A549 (cell line): Measurements from ENCODE around the gene LRCH1. TPM values are rescaled to one million over a fixed set of nuclear protein-coding genes. Genes with fewer than 3 reads are reported as not detected.
A peak's percentile ranks its signal among the peaks of the same experiment; 100 is the strongest.

Source experiments
- ATAC-seq, 2 experiments: fragments of 200-7000 bp in 1 of 2; fragments of >200 bp in 1 of 2; cut with Nextera tagmentation in 1 of 2; cut with Tn5 transposase in 1 of 2; 3 replicates each; pipeline versions ENCODE4 v1.8.0 to v1.9.1; 2018 to 2020; ENCODE audit warnings: mild to moderate bottlenecking in 1 of 2, moderate library complexity in 1 of 2
- CTCF ChIA-PET: fragments of 300-600 bp; sonication (Branson Sonifier 250); formaldehyde crosslinking; extraction: SDS; loops from one replicate; lab custom pipeline; 2021; ENCODE audit warnings: antibody characterized with exemption, inconsistent platforms; lab: Yijun Ruan, JAX
- POLR2A ChIA-PET: fragments of 350-600 bp; formaldehyde crosslinking; extraction: SDS; loops from one replicate; lab custom pipeline; 2021; ENCODE audit warnings: antibody characterized with exemption, inconsistent platforms; lab: Yijun Ruan, JAX
- DNase-seq, 2 experiments: peaks; one replicate each; pipeline versions ENCODE4 v3.0.0 to v3.0.0-alpha.2; 2011 to 2016; ENCODE audit warnings: low read depth in 1 of 2, low spot score in 1 of 2
- FAIRE-seq: peaks from 2 replicates; lab custom pipeline; 2011; peaks lifted over from hg19 to GRCh38; lab: Jason Lieb, UNC
- H3K27ac ChIP-seq, 2 experiments: fragments of >200 bp; sonication (Bioruptor Twin); formaldehyde crosslinking; 3 replicates each; pipeline ENCODE4 v1.5.1; 2016 to 2017
- H3K4me1 ChIP-seq: fragments of >200 bp; sonication (Bioruptor Twin); formaldehyde crosslinking; 3 replicates; pipeline ENCODE4 v1.6.1; 2016
- H3K4me2 ChIP-seq: fragments of >200 bp; sonication (Bioruptor Twin); formaldehyde crosslinking; 3 replicates; pipeline ENCODE4 v1.6.1; 2016
- H3K4me3 ChIP-seq: fragments of >200 bp; sonication (Bioruptor Twin); formaldehyde crosslinking; 3 replicates; pipeline ENCODE4 v1.5.1; 2016
- H3K9me3 ChIP-seq: fragments of >200 bp; sonication (Bioruptor Twin); formaldehyde crosslinking; 3 replicates; pipeline ENCODE4 v1.6.1; 2016
- ATOH8 ChIP-seq: fragments of 250-450 bp; sonication (Bioruptor Pico); IDR thresholded peaks from 2 replicates; pipeline ENCODE4 v1.5.0; 2020; ENCODE audit warnings: low read depth, mild to moderate bottlenecking, moderate library complexity
- CBX2 ChIP-seq: fragments of 200-600 bp; sonication (generic); IDR thresholded peaks from 2 replicates; pipeline ENCODE4 v1.6.1; 2016; ENCODE audit warnings: low read depth, mild to moderate bottlenecking, borderline replicate concordance
- CBX8 ChIP-seq: fragments of 200-600 bp; sonication (generic); IDR thresholded peaks from 2 replicates; pipeline ENCODE4 v1.6.1; 2016
- CHD4 ChIP-seq: fragments of 200-600 bp; sonication (generic); IDR thresholded peaks from 2 replicates; pipeline ENCODE4 v1.6.1; 2016; ENCODE audit warnings: antibody characterized with exemption, mild to moderate bottlenecking, borderline replicate concordance
- CTCF ChIP-seq: fragments of >200 bp; sonication (Bioruptor Twin); formaldehyde crosslinking; IDR thresholded peaks from 3 replicates; pipeline ENCODE4 v1.5.1; 2016
- E2F6 ChIP-seq: IDR thresholded peaks from 2 replicates; pipeline ENCODE4 v1.6.1; 2012; ENCODE audit warnings: low read depth, borderline replicate concordance
- EHF ChIP-seq: fragments of 250-450 bp; sonication (Bioruptor Pico); IDR thresholded peaks from 2 replicates; pipeline ENCODE4 v1.5.0; 2020; ENCODE audit warnings: mild to moderate bottlenecking
- FOSB ChIP-seq: fragments of 250-450 bp; sonication (Bioruptor Pico); IDR thresholded peaks from 2 replicates; pipeline ENCODE4 v1.5.0; 2020; ENCODE audit warnings: mild to moderate bottlenecking, moderate library complexity
- FOSL2 ChIP-seq, 2 experiments: fragments of 450-650 bp in 1 of 2; fragments of >200 bp in 1 of 2; sonication (Bioruptor Twin) in 1 of 2; formaldehyde crosslinking; IDR thresholded peaks; 2 replicates each; pipeline versions ENCODE4 v1.5.0 to v1.6.1; 2016 to 2020; ENCODE audit warnings: mild to moderate bottlenecking in 1 of 2, moderate library complexity in 1 of 2
- FOXS1 ChIP-seq: fragments of 250-450 bp; sonication (Bioruptor Pico); IDR thresholded peaks from 2 replicates; pipeline ENCODE4 v1.5.0; 2020; ENCODE audit warnings: mild to moderate bottlenecking, moderate library complexity
- HDAC2 ChIP-seq: fragments of 200-600 bp; sonication (generic); IDR thresholded peaks from 2 replicates; pipeline ENCODE4 v1.6.1; 2016
- HOXB13 ChIP-seq: fragments of 250-450 bp; sonication (Bioruptor Pico); IDR thresholded peaks from 2 replicates; pipeline ENCODE4 v1.5.0; 2020; ENCODE audit warnings: low read depth, mild to moderate bottlenecking, moderate library complexity
- HOXB5 ChIP-seq: fragments of 250-450 bp; sonication (Bioruptor Pico); IDR thresholded peaks from 2 replicates; pipeline ENCODE4 v1.5.0; 2020; ENCODE audit warnings: mild to moderate bottlenecking, moderate library complexity
- JUN ChIP-seq, 2 experiments: fragments of >200 bp; sonication (Bioruptor Twin); formaldehyde crosslinking; IDR thresholded peaks; 2 replicates in 1 of 2; 3 replicates in 1 of 2; pipeline ENCODE4 v1.6.1; 2016 to 2017
- JUNB ChIP-seq: fragments of >200 bp; sonication (Bioruptor Twin); formaldehyde crosslinking; IDR thresholded peaks from 2 replicates; pipeline ENCODE4 v1.6.1; 2016
- MAX ChIP-seq: IDR thresholded peaks from 2 replicates; pipeline ENCODE4 v1.6.1; 2012
- PHF8 ChIP-seq: fragments of 200-600 bp; sonication (generic); IDR thresholded peaks from 2 replicates; pipeline ENCODE4 v1.6.1; 2016; ENCODE audit warnings: low read depth, mild to moderate bottlenecking, antibody characterized with exemption, moderate library complexity, borderline replicate concordance
- POLR2AphosphoS2 ChIP-seq: conservative IDR thresholded peaks from 2 replicates; pipeline ENCODE4 v1.6.1; 2012; ENCODE audit warnings: low read length, improper control_type of control experiment, inconsistent platforms
- RAD21 ChIP-seq, 2 experiments: fragments of >200 bp in 1 of 2; sonication (Bioruptor Twin) in 1 of 2; formaldehyde crosslinking in 1 of 2; IDR thresholded peaks in 1 of 2; conservative IDR thresholded peaks in 1 of 2; 2 replicates in 1 of 2; 3 replicates in 1 of 2; pipeline ENCODE4 v1.6.1; 2012 to 2018; ENCODE audit warnings: inconsistent platforms in 1 of 2
- RFX5 ChIP-seq: fragments of 450-650 bp; IDR thresholded peaks from 2 replicates; pipeline ENCODE4 v1.7.1; 2014; ENCODE audit warnings: antibody characterized with exemption, mild to moderate bottlenecking, moderate library complexity
- SMC3 ChIP-seq: fragments of >200 bp; sonication (Bioruptor Twin); formaldehyde crosslinking; IDR thresholded peaks from 3 replicates; pipeline ENCODE4 v1.6.1; 2018; ENCODE audit warnings: inconsistent platforms
- TFCP2L1 ChIP-seq: fragments of 250-450 bp; sonication (Bioruptor Pico); IDR thresholded peaks from 2 replicates; pipeline ENCODE4 v1.5.0; 2021; ENCODE audit warnings: mild to moderate bottlenecking
- TP53 ChIP-seq: fragments of 250-450 bp; sonication (Bioruptor Pico); IDR thresholded peaks from 2 replicates; pipeline ENCODE4 v1.5.0; 2021; ENCODE audit warnings: mild to moderate bottlenecking, moderate library complexity
- ZC3H11A ChIP-seq: fragments of 450-650 bp; IDR thresholded peaks from 2 replicates; pipeline ENCODE4 v1.6.1; 2014; ENCODE audit warnings: antibody characterized with exemption, mild to moderate bottlenecking
- ZFP36 ChIP-seq: fragments of 450-650 bp; IDR thresholded peaks from 2 replicates; pipeline ENCODE4 v1.6.1; 2014; ENCODE audit warnings: borderline replicate concordance; ENCODE audit not compliant: partially characterized antibody
- ZSCAN20 ChIP-seq: fragments of 250-450 bp; sonication (Bioruptor Pico); IDR thresholded peaks from 2 replicates; pipeline ENCODE4 v1.8.0; 2022; ENCODE audit warnings: mild to moderate bottlenecking, moderate library complexity
- WGBS: methylation state at CpG from one replicate; pipeline ENCODE4 v1.1.6; 2017; ENCODE audit errors: missing lambda C conversion rate; 5-methylcytosine and 5-hydroxymethylcytosine counted together
- polyA plus RNA-seq, 4 experiments: library from polyadenylated mRNA; depleted of rRNA in 3 of 4; stranded (reverse); fragments of >200 nt; fragmentation: RNase III in 1 of 4; extraction: RNeasy Plus Mini Kit Qiagen cat#74134 plus additional on column Dnase treatment in 1 of 4; gene quantifications; 2 replicates in 3 of 4; 3 replicates in 1 of 4; pipeline ENCODE4 v1.2.3, GENCODE V29; 2011 to 2017

LRCH1 gene
- polyA plus RNA-seq, 2 of the 4 experiments (the other 2 are of a cell fraction), result 8.5 to 16.4 TPM

- FAIRE-seq (no peak), DNase-seq (no peak), ATAC-seq (no peak)
- 41% methylated on average over 2 of the region's 2 CpGs for WGBS
- ChIA-PET CTCF (interaction anchor here (1.5 to 6.6 kb wide), 2 partner anchors 166 to 169 kb away, joined by 4 to 63 read pairs; partner anchors contain the start of gene LRCH1), POLR2A (no interaction called here)
- Histone ChIP-seq H3K4me3 (no peak overlapping the region), H3K27ac (no peak overlapping the region), H3K4me1 (peaks cover 13% of the 10 kb centered on the region; the same call in 2 of the 3 replicates), H3K4me2 (no peak overlapping the region), H3K9me3 (no peaks in the 10 kb centered on the region)
- TF ChIP-seq FOSB (CRISPR knock-in tag), result no peak
- no peak for TF ChIP-seq PHF8
- TF ChIP-seq MAX, result no peak
- TF ChIP-seq JUN (IDR thresholded peaks at IDR 0.05), result no peak
- TF ChIP-seq ZC3H11A, result no peak
- no peak for TF ChIP-seq HOXB13 (CRISPR knock-in tag)
- no peak for TF ChIP-seq JUNB
- TF ChIP-seq CBX2, result no peak
- TF ChIP-seq CBX8, result no peak
- no peak for TF ChIP-seq FOSL2 (IDR thresholded peaks at IDR 0.05)
- no peak for TF ChIP-seq FOSL2 (CRISPR knock-in tag; IDR thresholded peaks at IDR 0.05)
- TF ChIP-seq POLR2AphosphoS2, result no peak
- TF ChIP-seq EHF, result no peak
- no peak for TF ChIP-seq E2F6
- TF ChIP-seq TP53 (CRISPR knock-in tag), result no peak
- TF ChIP-seq CHD4, result no peak
- TF ChIP-seq TFCP2L1 (CRISPR knock-in tag), result no peak
- TF ChIP-seq ZSCAN20 (CRISPR knock-in tag), result no peak
- TF ChIP-seq ZFP36, result no peak
Measured at GRCh38 chr13:46717856-46718255, 164.9 kb downstream of the LRCH1 start.

- TF ChIP-seq FOSL2 (IDR thresholded peaks at IDR 0.05), result no peak
- no peak for TF ChIP-seq FOSL2 (CRISPR knock-in tag; IDR thresholded peaks at IDR 0.05)
- no peak for TF ChIP-seq RFX5
- no peaks in the 10 kb centered on the region for H3K9me3 ChIP-seq
- H3K4me2 ChIP-seq, result no peak overlapping the region
- FAIRE-seq (no peak), DNase-seq (no peak), ATAC-seq (no peak)
- ChIA-PET CTCF (interaction anchor here (1.0 to 6.6 kb wide), 9 partner anchors 11 to 229 kb away, joined by 3 to 63 read pairs (median 14); partner anchors contain the start of gene LRCH1), POLR2A (no interaction called here)
- H3K4me1 ChIP-seq, result peaks cover 13% of the 10 kb centered on the region; the same call in 2 of the 3 replicates
- no peak overlapping the region for H3K4me3 ChIP-seq
- no peak overlapping the region for H3K27ac ChIP-seq
- 96% methylated on average over 8 of the region's 8 CpGs for WGBS
Measured at GRCh38 chr13:46720189-46720588, 167.2 kb downstream of the LRCH1 start.

- CTCF ChIA-PET, result interaction anchor here (0.6 to 6.6 kb wide), 22 partner anchors 11 to 236 kb away, joined by 3 to 63 read pairs (median 4); partner anchors contain the start of gene LRCH1
- POLR2A ChIA-PET, result interaction anchor here (0.6 kb wide), 1 partner anchor 203 kb away, joined by 3 read pairs; no protein-coding TSS in a partner anchor
- peaks cover 13% of the 10 kb centered on the region; the same call in 2 of the 3 replicates for H3K4me1 ChIP-seq
- no peak overlapping the region for H3K4me2 ChIP-seq
- H3K9me3 ChIP-seq, result no peaks in the 10 kb centered on the region
- H3K27ac ChIP-seq, result no peak overlapping the region
- no peak overlapping the region for H3K4me3 ChIP-seq
- FAIRE-seq (no peak), DNase-seq (peak; percentile 6 to 31), ATAC-seq (no peak)
- 23% methylated on average over 4 of the region's 4 CpGs for WGBS
- TF ChIP-seq SMC3 (peak; percentile 86), FOXS1 (CRISPR knock-in tag) (no peak), CHD4 (no peak), EHF (no peak), HDAC2 (no peak), RAD21 (conservative IDR thresholded peaks at IDR 0.05 in 1 of 2, IDR thresholded peaks at IDR 0.05 in 1 of 2) (peak; percentile 85 to 89), ATOH8 (CRISPR knock-in tag) (no peak), HOXB5 (CRISPR knock-in tag) (no peak), ZSCAN20 (CRISPR knock-in tag) (no peak), CTCF (peak; percentile 77)
Measured at GRCh38 chr13:46721054-46721453, 168.1 kb downstream of the LRCH1 start.
